A549 treated with AZD2906 at 1 μM for 4 hours (cell line): ENCODE data around the gene IFNW1. TPM values are rescaled to one million over a fixed set of nuclear protein-coding genes. Genes with fewer than 3 reads are reported as not detected.

ENCODE experiments used
- total RNA-seq: library from RNA; stranded (reverse); fragments of 200-300 nt; extraction: Qiagen RNA extraction; gene quantifications from 5 replicates; pipeline ENCODE4 v1.2.3, GENCODE V29; 2022

IFNW1 gene
- not detected in 5 replicates for total RNA-seq

GRCh38 chr9:21141427-21141882 lies at the start of gene IFNW1:
IFNW1 (minus strand) TSS chr9:21141832; CDS start chr9:21141570, 262 bp downstream.

GRCh38 chr9:21187487-21187886 lies 45.9 kb upstream of the IFNW1 start, which contains the start of gene IFNA4:
IFNA4 (minus strand) TSS chr9:21187587; CDS start chr9:21187531, 56 bp downstream.

GRCh38 chr9:21166560-21166959 lies 24.9 kb upstream of the IFNW1 start, which contains the start of gene IFNA21:
IFNA21 (minus strand) TSS chr9:21166660; CDS start chr9:21166612, 48 bp downstream.

Other genes starting within 250 kb of the IFNW1 start
- 0.84 to 1.1 TPM (median 1.0 TPM) in 5 replicates for gene HACD4, start 110.2 kb downstream of the IFNW1 start, total RNA-seq
- gene IFNB1, start 63.9 kb downstream of the IFNW1 start, total RNA-seq, result not detected in 5 replicates
- not detected in 5 replicates for gene IFNA21, start 24.8 kb upstream of the IFNW1 start, total RNA-seq
- gene IFNA4, start 45.8 kb upstream of the IFNW1 start, total RNA-seq, result not detected in 5 replicates
- not detected in 5 replicates for gene IFNA7, start 60.4 kb upstream of the IFNW1 start, total RNA-seq
- not detected in 5 replicates for gene IFNA10, start 65.3 kb upstream of the IFNW1 start, total RNA-seq
- not detected in 5 replicates for gene IFNA16, start 75.5 kb upstream of the IFNW1 start, total RNA-seq
- gene IFNA17, start 86.4 kb upstream of the IFNW1 start, total RNA-seq, result not detected in 5 replicates
- not detected in 5 replicates for gene IFNA14, start 98.2 kb upstream of the IFNW1 start, total RNA-seq
- not detected in 5 replicates for gene IFNA5, start 163.5 kb upstream of the IFNW1 start, total RNA-seq
- 15.3 to 20.3 TPM (median 18.6 TPM) in 5 replicates for gene KLHL9, start 193.6 kb upstream of the IFNW1 start, total RNA-seq
- gene IFNA6, start 209.1 kb upstream of the IFNW1 start, total RNA-seq, result not detected in 5 replicates
- gene IFNA13, start 226.2 kb upstream of the IFNW1 start, total RNA-seq, result not detected in 5 replicates
- gene IFNA2, start 243.6 kb upstream of the IFNW1 start, total RNA-seq, result not detected in 5 replicates